ENCODE measurements around the gene METTL22. TPM values are rescaled to one million over a fixed set of nuclear protein-coding genes. Genes with fewer than 3 reads are reported as not detected.

METTL22 gene
- total and polyA plus RNA-seq, 2 donors (not counting 3 experiments of a cell fraction or from before 2014, with no cell fraction given): 42.0 to 52.6 TPM

DNA sequence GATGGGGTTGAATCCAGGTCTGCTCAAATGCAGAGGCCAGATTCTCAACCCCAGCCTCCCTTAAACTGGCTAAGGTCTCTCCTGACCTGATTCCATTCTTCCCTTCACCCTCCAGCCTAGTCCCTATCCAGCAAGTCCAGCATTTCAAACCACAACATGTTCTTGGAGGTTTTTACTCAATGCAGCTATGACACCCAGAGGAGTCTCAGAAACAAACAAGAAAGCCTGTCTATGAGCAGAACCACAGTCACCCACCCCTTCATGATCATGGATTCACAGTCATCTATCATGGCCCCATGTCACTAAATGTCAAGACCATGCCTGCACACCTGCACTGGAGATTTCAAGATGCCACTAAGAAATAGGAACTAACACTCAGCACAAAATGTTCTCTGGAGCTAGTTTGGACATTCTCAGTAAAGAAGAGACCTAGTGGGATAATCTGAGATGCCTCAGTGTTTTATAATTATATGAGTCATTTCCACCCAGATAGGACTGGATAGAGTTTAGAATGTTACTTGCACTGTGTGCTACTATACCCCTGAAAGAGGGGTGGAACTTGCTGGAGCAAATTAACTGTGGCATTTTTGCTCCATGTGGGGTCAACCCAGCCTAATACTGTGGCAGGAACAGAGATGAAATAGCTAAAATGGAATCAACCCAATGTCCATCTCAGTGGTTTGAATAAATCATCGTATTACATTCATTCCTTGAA lies 9.5 kb upstream of the METTL22 start:
- no peak for FAIRE-seq
- Histone ChIP-seq H3K27me3 (ENCODE audit: control insufficient read depth in 2 of 2, insufficient read depth in 2 of 2, low read length in 2 of 2) (peaks cover 1 to 6% of the 10 kb centered on the region in 2 experiments), H3K9me1 (replicated peaks; ENCODE audit: control insufficient read depth, extremely low read depth, insufficient read depth, low read length) (no peaks in the 10 kb centered on the region), H3K9me3 (replicated peaks; ENCODE audit: control insufficient read depth, insufficient read depth, low read length) (no peaks in the 10 kb centered on the region), H3K9ac (replicated peaks; ENCODE audit: extremely low read depth, insufficient read depth, low read length) (no peak overlapping the region), H2AFZ (ENCODE audit: low read depth, low read length) (no peak overlapping the region), H3K4me3 (replicated peaks in 1 of 3; ENCODE audit: insufficient read depth in 1 of 3, low read depth in 1 of 3, low read length in 3 of 3) (no peak overlapping the region), H3K36me3 (ENCODE audit: control insufficient read depth in 2 of 2, extremely low read depth in 1 of 2, insufficient read depth in 2 of 2, low read length in 2 of 2) (no peaks in the 10 kb centered on the region), H3K27ac (ENCODE audit: insufficient read depth, low read depth, low read length) (no peak overlapping the region), H3K79me2 (ENCODE audit: control insufficient read depth, insufficient read depth, low read length) (no peaks in the 10 kb centered on the region), H3K4me1 (ENCODE audit: control insufficient read depth, extremely low read depth, insufficient read depth, low read length) (no peaks in the 10 kb centered on the region), H3K4me2 (ENCODE audit: insufficient read depth, low read length) (no peak overlapping the region), H4K20me1 (replicated peaks; ENCODE audit: control insufficient read depth, extremely low read depth, insufficient read depth, low read length) (no peaks in the 10 kb centered on the region)
- no peak for DNase-seq (ENCODE audit: low read depth, low spot score)
- TF ChIP-seq POLR2AphosphoS5 (IDR thresholded peaks at IDR 0.05; ENCODE audit: insufficient read depth, low read depth, low read length) (no peak), FOS (IDR thresholded peaks at IDR 0.05; ENCODE audit: borderline replicate concordance, insufficient read depth, low read length) (no peak), JUN (IDR thresholded peaks at IDR 0.05; ENCODE audit: borderline replicate concordance, insufficient read depth, insufficient read length, low read depth) (no peak)
- intact Hi-C loops (cut with micrococcal nuclease): no loop called here
- no TSS peak for BruUV-seq (replicated peaks)
- dilution Hi-C loops (cut with MboI; ENCODE audit: extremely low pct_ligation_motif_present, low sequenced_read_pairs): no loop called here
- ChIA-PET CTCF (no interaction called here), POLR2A (no interaction called here)

DNA sequence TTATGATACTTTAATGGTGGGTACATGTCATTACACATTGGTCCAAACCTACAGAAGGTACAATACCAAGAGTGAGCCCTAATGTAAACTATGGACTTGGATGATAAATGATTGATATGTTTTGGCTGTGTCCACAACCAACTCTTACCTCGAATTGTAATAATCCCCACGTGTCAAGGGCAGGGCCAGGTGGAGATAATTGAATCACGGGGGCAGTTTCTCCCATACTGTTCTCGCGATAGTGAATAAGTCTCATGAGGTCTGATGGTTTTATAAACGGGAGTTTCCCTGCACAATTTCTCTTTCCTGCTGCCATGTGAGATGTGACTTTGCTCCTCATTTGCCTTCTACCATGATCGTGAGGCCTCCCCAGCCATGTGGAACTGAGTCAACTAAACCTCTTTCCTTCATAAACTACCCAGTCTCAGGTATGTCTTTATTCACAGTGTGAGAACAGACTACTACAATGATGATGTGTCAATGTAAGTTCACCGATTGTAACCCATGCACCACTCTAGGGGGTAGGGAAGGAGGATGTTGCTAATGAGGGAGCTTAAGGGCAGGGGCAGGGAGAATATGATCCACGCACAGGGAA lies 7.0 kb upstream of the METTL22 start:
- no peak for FAIRE-seq
- BruUV-seq (replicated peaks): no TSS peak
- DNase-seq (ENCODE audit: low read depth, low spot score): no peak
- Histone ChIP-seq H3K4me2 (ENCODE audit: insufficient read depth, low read length) (no peak overlapping the region), H2AFZ (ENCODE audit: low read depth, low read length) (no peak overlapping the region), H3K27ac (ENCODE audit: insufficient read depth, low read depth, low read length) (no peak overlapping the region), H3K4me3 (replicated peaks in 1 of 3; ENCODE audit: insufficient read depth in 1 of 3, low read depth in 1 of 3, low read length in 3 of 3) (no peak overlapping the region), H3K36me3 (ENCODE audit: control insufficient read depth in 2 of 2, extremely low read depth in 1 of 2, insufficient read depth in 2 of 2, low read length in 2 of 2) (no peaks in the 10 kb centered on the region), H3K4me1 (ENCODE audit: control insufficient read depth, extremely low read depth, insufficient read depth, low read length) (no peaks in the 10 kb centered on the region), H3K27me3 (ENCODE audit: control insufficient read depth in 2 of 2, insufficient read depth in 2 of 2, low read length in 2 of 2) (peaks cover 6% of the 10 kb centered on the region in 2 experiments), H3K9me1 (replicated peaks; ENCODE audit: control insufficient read depth, extremely low read depth, insufficient read depth, low read length) (no peaks in the 10 kb centered on the region), H4K20me1 (replicated peaks; ENCODE audit: control insufficient read depth, extremely low read depth, insufficient read depth, low read length) (no peaks in the 10 kb centered on the region), H3K9ac (replicated peaks; ENCODE audit: extremely low read depth, insufficient read depth, low read length) (no peak overlapping the region), H3K9me3 (replicated peaks; ENCODE audit: control insufficient read depth, insufficient read depth, low read length) (no peaks in the 10 kb centered on the region), H3K79me2 (ENCODE audit: control insufficient read depth, insufficient read depth, low read length) (no peaks in the 10 kb centered on the region)
- ChIA-PET CTCF (no interaction called here), POLR2A (no interaction called here)
- dilution Hi-C loops (cut with MboI; ENCODE audit: extremely low pct_ligation_motif_present, low sequenced_read_pairs) (no loop called here), intact Hi-C loops (cut with micrococcal nuclease) (no loop called here)
- TF ChIP-seq EZH2 (IDR thresholded peaks at IDR 0.05; ENCODE audit: borderline replicate concordance, low read depth, low read length, severe bottlenecking) (no peak), JUN (IDR thresholded peaks at IDR 0.05; ENCODE audit: borderline replicate concordance, insufficient read depth, insufficient read length, low read depth) (no peak)
